Hippocampal formation (tissue), 2 donors: ENCODE data around the gene TSSC4.

Experiments used
- DNase-seq, 2 donors: peaks; one replicate each; lab custom pipeline; 2025; lab: John Stamatoyannopoulos, UW

TSSC4 gene

GRCh38 chr11:2433106-2433925 is 32.8 kb downstream of the TSSC4 start:
- no peak for DNase-seq

- no peak for DNase-seq
These were observed 33.5 kb downstream of the TSSC4 start for GRCh38 chr11:2434008-2434407.

- no peak for DNase-seq
These were observed 34.1 kb downstream of the TSSC4 start for GRCh38 chr11:2434506-2435255.

- no peak for DNase-seq
These were observed 34.9 kb downstream of the TSSC4 start for GRCh38 chr11:2435288-2436012.

- no peak for DNase-seq
These were observed 35.5 kb downstream of the TSSC4 start for GRCh38 chr11:2436013-2436520.

- no peak for DNase-seq
These were observed 36.0 kb downstream of the TSSC4 start for GRCh38 chr11:2436521-2437031.

GRCh38 chr11:2437516-2437915 is 37.0 kb downstream of the TSSC4 start:
- no peak for DNase-seq

GRCh38 chr11:2439820-2440219 is 39.3 kb downstream of the TSSC4 start:
- no peak for DNase-seq

- DNase-seq, result no peak
These were observed 40.1 kb downstream of the TSSC4 start for GRCh38 chr11:2440646-2441045.

- no peak for DNase-seq
These were observed 40.6 kb downstream of the TSSC4 start for GRCh38 chr11:2441171-2441570.

- DNase-seq, result no peak
These were observed 42.0 kb downstream of the TSSC4 start for GRCh38 chr11:2442589-2442988.

- DNase-seq, result no peak
These were observed 42.9 kb downstream of the TSSC4 start for GRCh38 chr11:2443406-2443805.

- no peak for DNase-seq
These were observed 43.6 kb downstream of the TSSC4 start, which contains the start of gene TRPM5 for GRCh38 chr11:2443881-2444820. TSS of gene TRPM5 (minus strand) at chr11:2444514. CDS start at chr11:2423036, 21,478 bp downstream.

GRCh38 chr11:2444821-2445745 is 44.5 kb downstream of the TSSC4 start, which contains the start of gene KCNQ1:
TSS of gene KCNQ1 (plus strand) at chr11:2445008. CDS start at chr11:2445099, 91 bp downstream.
- DNase-seq, result no peak

- no peak for DNase-seq
These were observed 45.4 kb downstream of the TSSC4 start for GRCh38 chr11:2445746-2446551.

- DNase-seq, result no peak
These were observed 46.2 kb downstream of the TSSC4 start for GRCh38 chr11:2446590-2447252.

GRCh38 chr11:2447253-2447950 is 46.9 kb downstream of the TSSC4 start:
- no peak for DNase-seq
